CD4-positive, alpha-beta T cell treated with Interleukin-1 beta for 1 hour (primary cell): Measurements from ENCODE around the gene PIP4P1.
"Not testable (repeated sequence)": the region's sequence is repeated elsewhere in the genome, so short reads cannot be mapped to it uniquely, and the experiment has no call there.

Experiments
- DNase-seq, 2 donors: peaks; one replicate each; pipeline ENCODE4 v3.0.0-alpha.2; 2020 to 2022

PIP4P1 gene

DNA sequence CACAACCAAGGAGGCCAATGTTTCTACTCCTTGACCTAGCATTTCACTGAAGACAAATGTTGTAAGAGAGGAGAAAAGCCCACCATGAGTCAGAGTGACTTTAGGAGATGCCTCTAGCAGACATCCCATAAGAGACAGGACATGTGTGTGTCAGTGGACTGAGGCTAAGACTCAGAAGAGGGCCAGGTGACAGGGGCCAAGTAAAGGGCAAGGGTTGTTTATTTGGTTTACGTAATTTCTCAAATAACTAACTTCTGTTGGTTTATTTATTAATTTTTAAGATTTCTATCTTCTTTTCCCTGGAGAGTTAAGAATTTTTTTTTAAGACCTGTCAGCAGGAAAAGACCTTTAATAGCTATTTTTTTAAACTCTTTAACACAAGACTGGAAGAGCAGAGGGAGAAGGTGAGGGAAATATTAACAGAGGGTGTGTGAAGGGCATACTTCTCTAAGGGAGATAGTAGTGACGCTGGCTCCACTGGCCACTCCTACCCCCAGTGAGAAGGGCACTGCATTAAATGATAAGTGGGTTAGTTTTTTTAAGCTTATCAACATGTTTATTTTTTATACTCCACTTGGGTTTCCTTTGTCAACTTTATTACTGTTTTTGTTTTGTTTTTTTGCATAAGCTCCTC is 11.4 kb upstream of the PIP4P1 start:
- no peak for DNase-seq

DNA sequence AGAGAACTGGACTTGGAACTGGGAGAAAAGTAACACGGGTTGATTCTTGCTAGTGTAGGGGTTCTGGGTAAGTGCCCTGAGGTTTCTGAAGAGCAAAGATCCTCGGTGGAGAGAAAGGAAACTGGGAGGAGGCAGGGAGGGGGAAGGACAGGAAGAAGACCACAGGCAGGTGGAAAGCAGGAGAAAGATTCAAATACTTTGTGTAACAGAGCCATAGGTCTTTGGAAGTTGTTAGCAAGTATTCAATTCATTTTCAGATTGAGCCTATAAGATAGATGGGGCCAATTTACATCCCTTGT is 9.3 kb upstream of the PIP4P1 start:
- no peak for DNase-seq

- peak; percentile 54 to 72 for DNase-seq
Observed at GRCh38 chr14:20469890-20470602, 8.8 kb upstream of the PIP4P1 start.

DNA sequence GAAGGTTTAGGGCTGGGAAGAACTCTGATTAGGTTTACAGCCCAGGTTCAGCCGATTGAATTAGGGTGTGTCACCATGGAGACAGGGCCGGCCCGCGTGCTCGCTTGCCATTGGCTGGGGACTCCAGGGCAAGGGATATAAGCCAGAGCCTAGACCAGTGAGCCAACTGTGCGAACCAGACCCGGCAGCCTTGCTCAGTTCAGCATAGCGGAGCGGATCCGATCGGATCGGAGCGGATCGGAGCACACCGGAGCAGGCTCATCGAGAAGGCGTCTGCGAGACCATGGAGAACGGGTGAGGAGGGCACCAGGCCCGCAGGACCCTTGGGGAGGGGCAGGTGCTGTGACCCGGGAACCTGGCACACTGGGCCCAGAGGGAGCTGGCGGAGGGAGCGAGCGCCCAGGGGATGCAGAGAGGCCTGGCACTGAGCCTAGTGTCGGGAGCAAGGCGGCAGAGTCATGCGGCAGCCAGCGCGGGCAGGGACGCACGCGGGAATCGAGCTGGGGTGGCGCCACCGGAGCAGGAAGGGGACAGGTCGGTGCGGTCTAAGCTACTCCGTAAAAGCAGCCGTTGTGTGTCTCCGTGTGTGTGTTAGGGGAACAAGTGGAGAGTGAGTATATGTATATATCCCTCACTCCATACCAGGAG is 8.1 kb upstream of the PIP4P1 start, which contains the start of gene PNP:
Gene PNP, plus strand, starts transcription at position 165 of the 648 bp plus-strand sequence. Its CDS starts 119 bp downstream, at position 284.
- peak; percentile 93 to 94 for DNase-seq

GRCh38 chr14:20468764-20469241 is 7.6 kb upstream of the PIP4P1 start:
- no peak for DNase-seq

- peak; percentile 78 to 85 for DNase-seq
Observed at GRCh38 chr14:20460458-20461224, 593 bp downstream of the PIP4P1 start.

- no peak for DNase-seq
Observed at GRCh38 chr14:20458031-20458789, 3.0 kb downstream of the PIP4P1 start.

- DNase-seq, result no peak
Observed at GRCh38 chr14:20456971-20457370, 4.3 kb downstream of the PIP4P1 start.

DNA sequence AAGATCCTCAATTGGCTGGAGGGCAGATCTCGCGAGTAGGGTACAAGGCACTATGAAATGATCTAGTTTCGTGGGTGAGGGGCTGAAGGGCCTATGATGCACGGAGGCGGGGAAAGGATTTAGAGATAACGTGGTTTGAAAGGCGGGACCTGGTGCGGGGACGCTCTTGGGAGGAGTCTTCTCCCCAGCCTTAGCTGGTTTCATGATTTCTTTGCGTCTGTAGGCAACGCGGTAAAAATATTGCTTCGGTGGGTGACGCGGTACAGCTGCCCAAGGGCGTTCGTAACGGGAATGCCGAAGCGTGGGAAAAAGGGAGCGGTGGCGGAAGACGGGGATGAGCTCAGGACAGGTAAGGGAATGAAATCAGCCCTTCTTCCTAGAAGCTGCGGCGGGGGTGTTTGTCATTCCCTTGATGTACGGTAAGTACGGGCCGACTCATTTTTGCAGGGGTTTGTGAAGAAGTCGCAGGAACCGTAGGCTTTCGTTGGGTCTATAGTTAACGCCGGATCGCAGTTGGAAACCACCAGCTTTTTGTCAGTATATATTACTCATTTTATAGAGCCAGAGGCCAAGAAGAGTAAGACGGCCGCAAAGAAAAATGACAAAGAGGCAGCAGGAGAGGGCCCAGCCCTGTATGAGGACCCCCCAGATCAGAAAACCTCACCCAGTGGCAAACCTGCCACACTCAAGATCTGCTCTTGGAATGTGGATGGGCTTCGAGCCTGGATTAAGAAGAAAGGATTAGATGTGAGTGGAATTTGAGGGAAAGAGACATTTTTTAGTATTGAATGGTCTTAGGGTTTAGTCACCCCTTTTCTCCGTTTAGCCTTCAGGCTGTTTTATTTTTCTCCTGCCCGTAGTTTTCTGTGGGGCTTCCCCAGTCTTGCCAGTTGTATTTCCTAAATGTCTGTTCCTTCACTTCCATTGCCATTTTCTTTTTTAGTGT is 5.6 kb downstream of the PIP4P1 start:
- no peak for DNase-seq

- DNase-seq, result peak; percentile 98
Observed at GRCh38 chr14:20454516-20455354, 6.5 kb downstream of the PIP4P1 start, which contains the start of the genes APEX1 and OSGEP. Gene APEX1 (plus strand): TSS chr14:20455226. CDS start chr14:20455646, 420 bp downstream. Gene OSGEP (minus strand): TSS chr14:20454812. CDS start chr14:20454683, 129 bp downstream.

- DNase-seq, result not testable (repeated sequence)
Observed at GRCh38 chr14:20452831-20453230, 8.4 kb downstream of the PIP4P1 start.

- no peak for DNase-seq
Observed at GRCh38 chr14:20446889-20447288, 14.3 kb downstream of the PIP4P1 start.

- DNase-seq, result not testable (repeated sequence)
Observed at GRCh38 chr14:20443650-20444049, 17.6 kb downstream of the PIP4P1 start.

DNA sequence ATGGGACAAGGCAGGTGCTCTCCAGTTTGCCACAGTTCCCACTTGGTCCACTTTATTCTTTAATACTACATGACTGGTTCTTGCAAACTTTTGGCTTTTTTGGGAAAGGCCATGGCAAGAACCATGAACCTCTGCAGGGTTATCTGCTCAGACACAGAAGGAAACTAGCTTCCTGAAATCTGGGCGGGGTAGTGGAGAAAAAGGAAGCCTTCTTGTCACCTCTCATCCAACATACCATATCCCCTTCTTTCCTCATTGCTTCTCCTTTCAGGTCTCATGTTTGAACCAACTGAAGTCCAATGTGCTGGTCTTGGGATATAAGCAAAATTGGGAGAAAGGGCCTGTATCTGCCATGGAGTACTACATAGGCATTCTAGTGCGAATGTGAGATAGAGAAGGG is 19.8 kb downstream of the PIP4P1 start:
- no peak for DNase-seq

GRCh38 chr14:20440882-20441281 is 20.4 kb downstream of the PIP4P1 start:
- peak; percentile 13 to 37 for DNase-seq

GRCh38 chr14:20440465-20440864 is 20.8 kb downstream of the PIP4P1 start:
- DNase-seq, result no peak

DNA sequence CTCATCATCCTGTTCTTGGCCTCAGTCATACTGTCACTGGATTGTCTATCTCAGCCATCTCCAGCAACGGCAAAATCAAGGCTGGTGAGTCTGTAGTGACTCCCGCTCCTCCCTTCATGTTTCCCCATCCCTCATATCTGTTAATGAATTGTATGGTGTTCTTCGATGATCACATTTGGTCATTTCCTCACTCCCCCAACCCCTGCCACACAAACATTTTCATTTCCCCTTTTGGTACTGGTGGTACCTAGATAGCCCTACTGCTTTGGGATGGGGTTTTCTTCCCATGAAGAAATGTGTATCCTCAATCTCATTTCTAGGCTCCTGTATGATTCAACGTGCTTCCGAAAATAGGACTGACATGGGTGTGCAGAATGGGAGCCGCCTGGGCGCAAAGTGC is 22.6 kb downstream of the PIP4P1 start:
- DNase-seq, result no peak

- no peak for DNase-seq
Observed at GRCh38 chr14:20436363-20436755, 24.9 kb downstream of the PIP4P1 start.

DNA sequence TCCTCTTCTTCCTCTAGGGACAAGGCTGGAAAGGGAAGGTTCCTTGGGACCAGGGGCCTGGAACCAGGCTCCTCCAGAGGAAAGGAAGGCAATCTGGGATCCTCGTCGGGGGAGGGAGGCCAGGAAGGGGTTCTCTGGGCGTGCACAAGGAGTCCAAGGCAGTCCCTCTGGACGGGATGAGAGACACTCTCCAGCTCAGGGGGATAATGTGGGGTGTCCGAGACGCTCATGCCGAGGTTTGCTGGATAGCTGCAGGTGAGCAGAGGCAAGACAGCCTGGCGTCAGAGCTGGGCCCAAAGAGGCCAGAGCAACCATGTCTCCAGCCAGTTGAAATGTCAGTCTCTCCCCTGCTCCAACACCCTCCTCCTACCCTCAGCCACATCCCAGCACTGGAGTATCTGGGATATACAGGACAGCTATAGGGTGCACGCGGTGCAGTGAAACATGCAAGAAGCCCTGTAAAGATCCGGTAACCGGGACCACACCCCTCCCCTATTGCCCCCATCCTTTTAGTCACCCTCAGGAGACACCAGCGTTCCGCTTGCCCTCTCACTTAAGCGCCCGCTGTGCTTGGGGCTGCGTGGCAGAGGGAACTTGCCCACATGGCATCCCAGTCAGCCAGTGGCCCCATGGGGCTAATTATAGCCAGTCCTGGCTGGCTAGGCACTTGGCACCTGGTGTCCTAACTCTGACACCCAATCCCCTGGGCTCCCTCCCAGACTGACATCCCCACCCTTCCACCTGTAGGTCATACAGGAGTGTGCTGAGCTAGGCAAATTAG is 25.5 kb downstream of the PIP4P1 start, which contains the start of gene KLHL33:
Gene KLHL33, minus strand, starts transcription at position 585 of the 781 bp plus-strand sequence. Its CDS starts 355 bp downstream, at position 230.
- DNase-seq, result no peak
